ENCODE measurements around the gene SYNPR.

Gene SYNPR

GRCh38 chr3:63242124-63242523 lies 36.0 kb upstream of the SYNPR start:
- Histone ChIP-seq H3K27me3 (ENCODE audit: insufficient read depth, low read length) (no peaks in the 10 kb centered on the region), H3K79me2 (ENCODE audit: insufficient read depth, low read length) (no peaks in the 10 kb centered on the region), H4K20me1 (ENCODE audit: insufficient read depth, low read length) (no peaks in the 10 kb centered on the region), H3K4me1 (ENCODE audit: insufficient read depth, low read length, severe bottlenecking) (no peaks in the 10 kb centered on the region), H3K27ac (ENCODE audit: low read depth, low read length, poor library complexity, severe bottlenecking) (no peak overlapping the region), H3K9ac (ENCODE audit: low read length) (no peak overlapping the region), H3K4me3 (ENCODE audit: low read depth, low read length, poor library complexity, severe bottlenecking) (no peak overlapping the region), H2AFZ (ENCODE audit: low read length) (no peak overlapping the region), H3K4me2 (ENCODE audit: low read length) (no peak overlapping the region), H3K9me2 (ENCODE audit: low read depth, low read length) (no peaks in the 10 kb centered on the region), H3K9me3 (ENCODE audit: low read length) (no peaks in the 10 kb centered on the region), H3K36me3 (ENCODE audit: insufficient read depth, low read length) (no peaks in the 10 kb centered on the region), H3F3A (ENCODE audit: insufficient read depth, low read length) (no peaks in the 10 kb centered on the region)
- TF ChIP-seq EZH2 (IDR thresholded peaks at IDR 0.05; ENCODE audit: borderline replicate concordance, low read length) (no peak), CTCF (IDR thresholded peaks at IDR 0.05; ENCODE audit: low read length) (no peak)

- no peak overlapping the region for H2AFZ ChIP-seq (ENCODE audit: low read length)
- H3K9me3 ChIP-seq (ENCODE audit: low read length): no peaks in the 10 kb centered on the region
- no peaks in the 10 kb centered on the region for H3F3A ChIP-seq (ENCODE audit: insufficient read depth, low read length)
- no peaks in the 10 kb centered on the region for H3K27me3 ChIP-seq (ENCODE audit: insufficient read depth, low read length)
- no peaks in the 10 kb centered on the region for H3K4me1 ChIP-seq (ENCODE audit: insufficient read depth, low read length, severe bottlenecking)
- H4K20me1 ChIP-seq (ENCODE audit: insufficient read depth, low read length): no peaks in the 10 kb centered on the region
- no peak overlapping the region for H3K9ac ChIP-seq (ENCODE audit: low read length)
- H3K27ac ChIP-seq (ENCODE audit: low read depth, low read length, poor library complexity, severe bottlenecking): no peak overlapping the region
- H3K79me2 ChIP-seq (ENCODE audit: insufficient read depth, low read length): no peaks in the 10 kb centered on the region
- H3K4me2 ChIP-seq (ENCODE audit: low read length): no peak overlapping the region
- no peak for TF ChIP-seq CTCF (IDR thresholded peaks at IDR 0.05; ENCODE audit: low read length)
- no peak for TF ChIP-seq EZH2 (IDR thresholded peaks at IDR 0.05; ENCODE audit: borderline replicate concordance, low read length)
- no peaks in the 10 kb centered on the region for H3K36me3 ChIP-seq (ENCODE audit: insufficient read depth, low read length)
- no peak overlapping the region for H3K4me3 ChIP-seq (ENCODE audit: low read depth, low read length, poor library complexity, severe bottlenecking)
- no peaks in the 10 kb centered on the region for H3K9me2 ChIP-seq (ENCODE audit: low read depth, low read length)
Observed at GRCh38 chr3:63244486-63244885, 33.6 kb upstream of the SYNPR start.

GRCh38 chr3:63245726-63246241 lies 32.3 kb upstream of the SYNPR start:
- Histone ChIP-seq H4K20me1 (ENCODE audit: insufficient read depth, low read length) (no peaks in the 10 kb centered on the region), H3K9ac (ENCODE audit: low read length) (no peak overlapping the region), H3K79me2 (ENCODE audit: insufficient read depth, low read length) (no peaks in the 10 kb centered on the region), H3K27ac (ENCODE audit: low read depth, low read length, poor library complexity, severe bottlenecking) (no peak overlapping the region), H3F3A (ENCODE audit: insufficient read depth, low read length) (no peaks in the 10 kb centered on the region), H3K4me1 (ENCODE audit: insufficient read depth, low read length, severe bottlenecking) (no peaks in the 10 kb centered on the region), H3K4me3 (ENCODE audit: low read depth, low read length, poor library complexity, severe bottlenecking) (no peak overlapping the region), H3K27me3 (ENCODE audit: insufficient read depth, low read length) (no peaks in the 10 kb centered on the region), H3K9me2 (ENCODE audit: low read depth, low read length) (no peaks in the 10 kb centered on the region), H2AFZ (ENCODE audit: low read length) (no peak overlapping the region), H3K4me2 (ENCODE audit: low read length) (no peak overlapping the region), H3K36me3 (ENCODE audit: insufficient read depth, low read length) (no peaks in the 10 kb centered on the region), H3K9me3 (ENCODE audit: low read length) (no peaks in the 10 kb centered on the region)
- TF ChIP-seq CTCF (IDR thresholded peaks at IDR 0.05; ENCODE audit: low read length) (peak; percentile 12; the same call in 1 of the 2 replicates), EZH2 (IDR thresholded peaks at IDR 0.05; ENCODE audit: borderline replicate concordance, low read length) (no peak)

All from OCI-LY1 (cell line).